GM12891 (cell line): Measurements from ENCODE around the gene ARPC4.

Experiments used
- PAX5 ChIP-seq: IDR thresholded peaks from 2 replicates; pipeline ENCODE4 v1.6.1; 2011; ENCODE audit warnings: low read length, moderate library complexity, mild to moderate bottlenecking; ENCODE audit not compliant: insufficient read depth, severe bottlenecking
- POLR2A ChIP-seq: IDR thresholded peaks from 2 replicates; pipeline ENCODE4 v1.6.1; 2011; ENCODE audit warnings: low read depth, low read length, control low read depth
- POLR2AphosphoS5 ChIP-seq: IDR thresholded peaks from 2 replicates; pipeline ENCODE4 v1.6.1; 2011; ENCODE audit warnings: low read depth, low read length, control low read depth
- POU2F2 ChIP-seq: IDR thresholded peaks from 2 replicates; pipeline ENCODE4 v1.6.1; 2011; ENCODE audit warnings: low read depth, mild to moderate bottlenecking, control low read depth, low read length, moderate library complexity
- SPI1 ChIP-seq: IDR thresholded peaks from 2 replicates; pipeline ENCODE4 v1.6.1; 2011; ENCODE audit warnings: low read depth, low read length, control low read depth
- TAF1 ChIP-seq: IDR thresholded peaks from 2 replicates; pipeline ENCODE4 v1.6.1; 2011; ENCODE audit warnings: low read depth, low read length, control low read depth

GRCh38 chr3:9797196-9797945 is 4.5 kb downstream of the ARPC4 start:
- no peak for TF ChIP-seq TAF1
- no peak for TF ChIP-seq POLR2AphosphoS5
- no peak for TF ChIP-seq POLR2A
- no peak for TF ChIP-seq SPI1
- no peak for TF ChIP-seq POU2F2
- no peak for TF ChIP-seq PAX5
